WERI-Rb-1 (cell line): ENCODE results near the gene EHD1.

ENCODE experiments used
- DNase-seq: peaks from one replicate; pipeline ENCODE4 v3.0.0-alpha.2; 2020
- H3K27ac ChIP-seq: fragments of 250-450 bp; sonication (Bioruptor Pico); 2 replicates; pipeline ENCODE4 v1.5.1; 2020; ENCODE audit warnings: mild to moderate bottlenecking, moderate library complexity
- H3K27me3 ChIP-seq: fragments of 250-450 bp; sonication (Bioruptor Pico); 2 replicates; pipeline ENCODE4 v1.5.1; 2021; ENCODE audit warnings: mild to moderate bottlenecking, low read depth, moderate library complexity; ENCODE audit not compliant: insufficient read depth, severe bottlenecking
- H3K36me3 ChIP-seq: fragments of 250-450 bp; sonication (Bioruptor Pico); 2 replicates; pipeline ENCODE4 v1.5.1; 2020; ENCODE audit warnings: mild to moderate bottlenecking, moderate library complexity
- H3K4me3 ChIP-seq: 2 replicates; pipeline ENCODE4 v1.5.1; 2011; ENCODE audit warnings: low read depth, mild to moderate bottlenecking, control low read depth, low read length
- H3K9me3 ChIP-seq: fragments of 250-450 bp; sonication (Bioruptor Pico); 2 replicates; pipeline ENCODE4 v1.5.1; 2021; ENCODE audit warnings: mild to moderate bottlenecking, moderate library complexity; ENCODE audit not compliant: severe bottlenecking
- TF ChIP-seq, protein P1 (sequence below): IDR thresholded peaks from 2 replicates; pipeline ENCODE4 v1.5.1; 2011; ENCODE audit warnings: low read depth, mild to moderate bottlenecking, control low read depth, inconsistent platforms, low read length

EHD1 gene

DNA sequence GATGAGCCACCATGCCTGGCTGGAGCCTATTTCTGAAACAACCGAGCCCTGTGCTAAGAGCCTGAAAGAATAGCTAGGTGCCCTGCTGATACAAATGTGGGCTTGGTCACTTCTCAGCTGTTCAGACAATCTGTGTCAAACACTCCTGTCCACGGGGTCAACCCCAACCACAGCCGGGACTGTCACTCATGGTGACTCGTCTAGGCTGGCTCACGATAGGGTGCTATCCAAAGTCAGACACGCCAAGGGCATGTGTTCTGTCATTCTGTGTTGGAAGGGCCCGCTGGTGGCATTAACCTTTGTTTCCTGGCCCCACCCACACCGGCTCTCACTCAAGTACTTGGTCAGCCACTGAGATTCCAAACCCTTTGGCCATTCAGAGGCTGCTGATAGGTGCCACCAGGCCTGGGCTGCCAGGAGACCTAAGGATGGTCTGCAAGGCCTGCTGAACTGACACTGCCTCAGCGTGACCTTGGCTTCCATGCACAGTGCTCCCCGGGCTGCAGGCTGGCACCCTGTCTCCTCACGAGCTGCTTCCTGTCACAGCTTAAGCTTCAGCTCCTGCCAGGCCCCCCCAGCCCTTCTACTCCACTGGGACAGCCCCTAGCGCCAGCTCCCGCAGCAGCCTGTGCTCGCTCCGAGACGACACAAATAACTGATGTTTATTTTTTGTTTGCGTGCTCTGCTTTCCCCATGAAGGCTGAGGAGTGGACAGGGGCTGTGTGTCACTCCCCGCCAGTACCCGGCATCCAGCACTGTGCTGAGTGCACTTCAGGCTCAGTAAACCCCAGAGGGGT is 19.8 kb downstream of the EHD1 start:
- H3K36me3 ChIP-seq = peaks cover 18% of the 10 kb centered on the region
- no peaks in the 10 kb centered on the region for H3K9me3 ChIP-seq
- no peak overlapping the region for H3K4me3 ChIP-seq
- no peak for DNase-seq
- no peak overlapping the region for H3K27ac ChIP-seq
- H3K27me3 ChIP-seq = no peaks in the 10 kb centered on the region
- TF ChIP-seq, protein P1, sequence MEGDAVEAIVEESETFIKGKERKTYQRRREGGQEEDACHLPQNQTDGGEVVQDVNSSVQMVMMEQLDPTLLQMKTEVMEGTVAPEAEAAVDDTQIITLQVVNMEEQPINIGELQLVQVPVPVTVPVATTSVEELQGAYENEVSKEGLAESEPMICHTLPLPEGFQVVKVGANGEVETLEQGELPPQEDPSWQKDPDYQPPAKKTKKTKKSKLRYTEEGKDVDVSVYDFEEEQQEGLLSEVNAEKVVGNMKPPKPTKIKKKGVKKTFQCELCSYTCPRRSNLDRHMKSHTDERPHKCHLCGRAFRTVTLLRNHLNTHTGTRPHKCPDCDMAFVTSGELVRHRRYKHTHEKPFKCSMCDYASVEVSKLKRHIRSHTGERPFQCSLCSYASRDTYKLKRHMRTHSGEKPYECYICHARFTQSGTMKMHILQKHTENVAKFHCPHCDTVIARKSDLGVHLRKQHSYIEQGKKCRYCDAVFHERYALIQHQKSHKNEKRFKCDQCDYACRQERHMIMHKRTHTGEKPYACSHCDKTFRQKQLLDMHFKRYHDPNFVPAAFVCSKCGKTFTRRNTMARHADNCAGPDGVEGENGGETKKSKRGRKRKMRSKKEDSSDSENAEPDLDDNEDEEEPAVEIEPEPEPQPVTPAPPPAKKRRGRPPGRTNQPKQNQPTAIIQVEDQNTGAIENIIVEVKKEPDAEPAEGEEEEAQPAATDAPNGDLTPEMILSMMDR = no peak

DNA sequence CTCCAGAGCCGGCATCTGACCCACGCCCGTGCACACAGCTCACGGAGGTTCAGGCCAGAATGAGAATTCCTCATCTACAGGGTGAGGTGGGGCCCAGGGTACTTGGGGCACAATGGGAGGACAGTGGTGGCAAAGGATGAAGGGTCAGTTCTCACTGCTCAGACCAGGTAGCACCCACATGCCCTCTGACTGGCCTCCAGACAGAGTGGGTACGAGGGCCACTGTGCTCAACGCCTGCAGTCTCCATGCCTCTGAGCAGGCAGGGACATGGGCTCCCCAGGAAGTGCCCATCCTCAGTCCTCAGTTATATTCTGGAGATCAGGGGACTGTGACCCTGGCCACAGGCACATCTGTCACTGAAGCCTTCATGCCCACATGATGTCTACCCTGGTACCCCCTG is 20.9 kb downstream of the EHD1 start:
- no peak for DNase-seq
- Histone ChIP-seq H3K4me3 (no peak overlapping the region), H3K27me3 (no peaks in the 10 kb centered on the region), H3K9me3 (no peaks in the 10 kb centered on the region), H3K36me3 (peaks cover 18% of the 10 kb centered on the region), H3K27ac (no peak overlapping the region)
- TF ChIP-seq, protein P1 = no peak

DNA sequence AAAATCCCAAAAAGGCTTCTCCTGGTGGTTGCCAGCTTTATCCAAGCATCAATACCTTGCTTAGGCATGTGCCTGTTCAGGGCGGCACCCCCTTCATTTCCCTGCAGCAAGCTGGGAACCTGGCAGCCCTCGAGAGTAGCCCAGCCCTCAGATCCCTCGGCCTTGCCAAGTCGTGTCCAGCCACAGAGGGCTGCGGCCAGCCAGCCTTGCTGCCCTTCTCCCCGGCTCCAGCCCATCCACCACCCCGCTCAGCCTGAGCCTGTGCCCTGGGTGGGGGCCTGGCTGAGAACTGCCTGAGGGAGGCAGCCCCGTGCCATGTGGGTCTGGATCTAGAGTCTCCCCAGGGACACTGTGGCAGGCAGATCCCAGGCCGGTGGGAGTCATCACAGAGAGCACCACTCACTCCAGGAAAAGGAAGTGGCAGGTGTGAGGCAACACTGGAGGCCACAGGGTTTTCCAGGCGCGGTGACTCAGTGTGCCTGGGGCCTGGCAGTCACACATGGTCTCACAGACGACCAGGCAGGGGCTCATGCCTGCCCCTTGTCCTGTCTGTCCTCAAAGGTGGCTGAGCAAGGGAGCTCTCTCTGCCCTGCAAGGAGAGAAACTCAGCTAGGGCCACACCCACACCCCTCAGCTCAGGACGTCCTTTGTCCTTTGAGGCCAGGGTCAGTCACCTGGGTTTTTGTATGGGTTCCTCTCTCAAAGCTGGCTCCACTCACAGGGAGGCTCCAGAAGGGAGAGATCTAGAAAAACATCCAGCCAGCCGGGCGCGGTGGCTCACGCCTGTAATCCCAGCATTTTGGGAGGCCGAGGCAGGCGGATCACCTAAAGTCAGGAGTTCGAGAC is 21.8 kb downstream of the EHD1 start:
- Histone ChIP-seq H3K9me3 (no peaks in the 10 kb centered on the region), H3K4me3 (no peak overlapping the region), H3K27ac (no peak overlapping the region), H3K36me3 (peaks cover 18% of the 10 kb centered on the region), H3K27me3 (no peaks in the 10 kb centered on the region)
- TF ChIP-seq, protein P1 = no peak
- DNase-seq = no peak

DNA sequence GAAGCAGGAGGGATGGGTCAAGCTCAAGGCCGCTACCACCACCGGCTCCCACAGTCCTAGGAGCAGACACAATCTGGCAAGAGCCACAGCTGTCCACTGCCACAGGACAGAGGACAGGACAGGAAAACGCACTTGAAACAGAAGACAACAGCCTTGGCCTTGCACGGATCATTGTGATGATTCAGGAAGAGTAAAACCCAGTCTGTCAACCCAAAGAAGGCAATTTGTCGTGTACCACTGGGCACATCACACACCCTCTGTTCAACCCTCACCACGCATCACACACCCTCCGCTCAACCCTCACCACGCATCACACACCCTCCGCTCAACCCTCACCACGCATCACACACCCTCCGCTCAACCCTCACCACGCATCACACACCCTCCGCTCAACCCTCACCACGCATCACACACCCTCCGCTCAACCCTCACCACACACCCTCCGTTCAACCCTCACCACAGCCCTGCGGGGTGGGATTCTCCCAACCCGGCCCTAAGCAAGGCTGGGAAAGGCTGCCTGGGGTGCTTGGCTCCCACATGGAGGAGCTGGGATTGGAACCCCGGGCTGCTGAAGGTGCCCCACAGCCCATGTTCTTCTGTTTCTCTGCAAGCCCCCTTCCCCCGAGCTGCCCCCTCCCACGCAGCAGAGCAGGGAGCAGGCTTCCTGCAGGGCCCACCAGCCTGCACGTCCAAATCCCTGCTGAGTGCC is 22.7 kb downstream of the EHD1 start:
- no peak overlapping the region for H3K4me3 ChIP-seq
- H3K9me3 ChIP-seq = no peaks in the 10 kb centered on the region
- no peak overlapping the region for H3K27ac ChIP-seq
- TF ChIP-seq, protein P1 = no peak
- no peak for DNase-seq
- H3K27me3 ChIP-seq = no peaks in the 10 kb centered on the region
- peaks cover 18% of the 10 kb centered on the region for H3K36me3 ChIP-seq

DNA sequence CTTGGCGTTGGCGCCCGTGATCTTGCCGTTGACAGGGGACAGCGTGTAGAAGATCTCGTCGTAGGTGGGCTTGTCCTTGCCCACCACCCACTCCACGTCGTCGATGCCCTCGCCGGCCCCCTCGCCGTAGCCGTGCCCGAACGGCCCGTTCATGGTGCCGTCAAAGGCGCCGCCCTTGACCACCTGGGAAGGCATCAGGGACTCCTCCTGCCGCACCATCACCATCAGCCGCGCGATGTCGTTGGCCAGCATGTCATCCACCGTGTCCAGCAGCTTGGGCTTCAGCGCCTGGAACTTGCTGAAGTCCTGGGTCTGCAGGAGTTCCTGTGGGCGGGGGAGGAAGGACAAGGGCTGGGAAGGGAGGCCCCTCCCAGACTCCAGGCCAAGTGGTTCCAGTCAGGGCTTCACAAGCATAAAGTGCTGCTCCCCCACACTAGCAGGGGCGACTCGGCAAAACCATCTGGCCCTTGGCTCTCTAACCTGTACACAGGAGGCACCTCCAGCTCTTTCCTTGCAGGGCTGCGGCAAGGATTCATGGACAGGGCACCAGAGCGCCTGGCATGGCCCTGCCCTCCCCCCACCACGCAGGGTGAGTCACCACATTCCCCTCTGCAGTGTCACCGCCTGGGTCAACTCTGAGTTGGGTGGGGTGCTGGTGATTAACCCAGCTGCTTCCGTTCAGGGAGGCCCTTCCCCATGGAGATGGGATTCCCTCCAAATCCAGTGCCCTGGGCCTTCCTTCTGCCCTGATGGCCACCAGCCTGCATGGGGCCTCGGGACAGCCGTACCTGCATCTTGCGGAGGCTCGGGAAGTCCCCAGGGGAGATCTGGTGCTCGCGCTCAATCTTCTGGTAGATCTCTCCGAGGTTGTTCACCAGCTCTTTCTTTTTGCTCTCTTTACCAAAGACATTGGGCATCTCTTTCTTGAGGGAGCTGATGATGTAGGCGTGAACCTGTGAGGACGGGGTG is 23.6 kb downstream of the EHD1 start:
- H3K27me3 ChIP-seq = no peaks in the 10 kb centered on the region
- H3K36me3 ChIP-seq = peaks cover 18% of the 10 kb centered on the region
- TF ChIP-seq, protein P1 = no peak
- no peak overlapping the region for H3K27ac ChIP-seq
- no peak overlapping the region for H3K4me3 ChIP-seq
- no peaks in the 10 kb centered on the region for H3K9me3 ChIP-seq
- DNase-seq = no peak
